ENCODE measurements around the gene PCDH8. TPM values are rescaled to one million over a fixed set of nuclear protein-coding genes. Genes with fewer than 3 reads are reported as not detected.

Gene PCDH8
- total and polyA plus RNA-seq, 10 of the 15 experiments (the other 5 are each of a cell fraction or from before 2014, with no cell fraction given), result 0.03 to 0.86 (median 0.45) TPM; not detected in 1

GRCh38 chr13:52842441-52842840, 6.0 kb downstream of the PCDH8 start:
- BruUV-seq (replicated peaks), result no TSS peak
- H3K27ac ChIP-seq (ENCODE audit: control insufficient read depth, insufficient read depth), result no peak overlapping the region
- no peak overlapping the region for H2AFZ ChIP-seq (ENCODE audit: control insufficient read depth, low read depth, low read length)
- in situ Hi-C loops (cut with MboI) (no loop called here), intact Hi-C loops (cut with micrococcal nuclease; ENCODE audit: unreplicated experiment) (no loop called here)
- no peak for DNase-seq (ENCODE audit: low read depth, low spot score)
- H3K4me3 ChIP-seq, result no peak overlapping the region
- no peaks in the 10 kb centered on the region for H3K79me2 ChIP-seq (ENCODE audit: control insufficient read depth, insufficient read depth, low read length)
- SMC1A ChIA-PET (ENCODE audit: uncharacterized antibody, unreplicated experiment), result no interaction called here
- RAD21 ChIA-PET (ENCODE audit: unreplicated experiment), result interaction anchor here (0.9 kb wide), 1 partner anchor 177 kb away, joined by 5 read pairs; no protein-coding TSS in a partner anchor
- no peak for FAIRE-seq
- peaks cover 1 to 6% of the 10 kb centered on the region in 2 experiments; a peak in 3 of 4 replicates for H3K27me3 ChIP-seq (replicated peaks in 1 of 2; ENCODE audit: control insufficient read depth in 2 of 2, insufficient read depth in 2 of 2, low read length in 1 of 2)
- no peak overlapping the region for H3K9ac ChIP-seq (ENCODE audit: control insufficient read depth, insufficient read depth, low read length)
- WGBS (ENCODE audit: insufficient coverage, insufficient replicate concordance, low lambda C conversion rate, missing lambda C conversion rate), result 72% methylated on average over 10 of the region's 10 CpGs
- peaks cover 14% of the 10 kb centered on the region; the same call in 1 of the 3 replicates for H3K9me3 ChIP-seq (replicated peaks; ENCODE audit: control insufficient read depth, insufficient read depth, low read length)
- POLR2A ChIA-PET, result no interaction called here
- H3K4me1 ChIP-seq (ENCODE audit: control insufficient read depth, insufficient read depth, low read length), result no peaks in the 10 kb centered on the region
- no peaks in the 10 kb centered on the region for H4K20me1 ChIP-seq (ENCODE audit: control insufficient read depth, insufficient read depth)
- CTCF ChIA-PET, result interaction anchor here (0.7 to 1.6 kb wide), 2 partner anchors 21 to 31 kb away, joined by 3 to 9 read pairs; no protein-coding TSS in a partner anchor
- TF ChIP-seq ZNF217 (IDR thresholded peaks at IDR 0.05) (no peak), E2F8 (IDR thresholded peaks at IDR 0.05; ENCODE audit: low read depth, partially characterized antibody) (no peak), ASH2L (IDR thresholded peaks at IDR 0.05; ENCODE audit: borderline replicate concordance, low read depth) (no peak), MAX (IDR thresholded peaks at IDR 0.05; ENCODE audit: low read depth, low read length) (no peak)
- no peaks in the 10 kb centered on the region; a peak in 1 of 4 replicates for H3K36me3 ChIP-seq (ENCODE audit: control insufficient read depth in 2 of 2, insufficient read depth in 2 of 2, low read length in 1 of 2)
- no peak for ATAC-seq
- no peak overlapping the region for H3K4me2 ChIP-seq (ENCODE audit: control insufficient read depth, insufficient read depth)

Measured in GM12878 (cell line).